T-helper 2 cell treated with Interferon-gamma antibody and Interleukin-4, amounts not matched to agents 5 μg/mL and 100 μg/mL, for 36 hours (primary cell): Measurements from ENCODE around the gene PITPNM1.
A peak's percentile ranks its signal among the peaks of the same experiment; 100 is the strongest.

ENCODE experiments used
- DNase-seq: peaks from one replicate; pipeline ENCODE4 v3.0.0; 2021; ENCODE audit warnings: low spot score
- H3K27ac Mint-ChIP-seq: one replicate; pipeline ENCODE4 v1.8.0; 2021; ENCODE audit warnings: mild to moderate bottlenecking, mixed read lengths
- H3K27me3 Mint-ChIP-seq: one replicate; pipeline ENCODE4 v1.8.0; 2021; ENCODE audit warnings: low read depth, mixed read lengths
- H3K36me3 Mint-ChIP-seq: one replicate; pipeline ENCODE4 v1.8.0; 2021; ENCODE audit warnings: low read depth, mixed read lengths
- H3K4me1 Mint-ChIP-seq: one replicate; pipeline ENCODE4 v1.8.0; 2021; ENCODE audit warnings: low read depth, mixed read lengths
- H3K4me3 Mint-ChIP-seq: one replicate; pipeline ENCODE4 v1.8.0; 2022; ENCODE audit warnings: mild to moderate bottlenecking, moderate library complexity, mixed read lengths
- H3K9me3 Mint-ChIP-seq: one replicate; pipeline ENCODE4 v1.8.0; 2021; ENCODE audit warnings: mixed read lengths

PITPNM1 gene

DNA sequence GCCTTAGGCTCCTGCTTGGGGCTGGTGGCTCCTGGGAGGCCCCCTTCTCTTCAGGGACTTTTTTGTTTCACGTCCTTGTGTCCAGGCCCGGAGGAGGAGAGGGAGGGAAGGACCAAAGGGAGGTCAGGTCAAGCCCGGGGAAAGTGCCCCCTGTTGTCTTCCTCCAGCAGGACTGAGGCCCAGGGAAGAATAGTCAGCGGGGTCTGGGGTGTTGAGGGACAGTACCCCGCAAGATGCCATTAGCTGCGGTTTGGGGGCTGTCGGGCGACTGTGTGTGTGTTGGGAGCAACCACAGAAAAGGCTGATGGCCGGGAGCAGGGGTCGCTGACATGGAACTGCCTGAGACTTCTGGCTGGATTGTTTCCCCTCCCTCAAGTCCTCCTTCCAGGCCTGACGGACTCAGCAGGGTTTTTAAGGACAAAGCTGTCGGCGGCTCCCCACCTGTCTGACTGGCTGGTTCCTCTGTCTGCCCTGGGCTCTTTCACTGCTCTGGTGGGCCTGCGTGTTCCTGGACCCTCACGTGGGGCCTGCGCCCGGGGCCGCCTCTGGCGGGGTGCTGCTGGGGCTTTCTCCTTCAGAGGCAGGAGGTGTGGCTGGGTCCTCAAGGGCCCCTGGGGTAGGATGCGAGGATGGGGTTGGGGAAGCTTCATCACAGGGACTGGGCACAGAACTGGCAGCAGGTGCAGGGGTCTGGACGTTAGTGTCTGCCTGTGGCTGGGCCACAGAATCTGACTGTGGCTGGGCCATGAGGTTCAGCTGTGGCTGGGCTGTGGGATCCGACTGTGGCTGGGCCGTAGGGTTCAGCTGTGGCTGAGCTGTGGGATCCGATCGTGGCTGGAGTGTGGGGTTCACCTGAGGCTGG, 54.1 kb downstream of the PITPNM1 start:
- Mint-ChIP-seq H3K4me3 (no peak overlapping the region), H3K4me1 (peaks cover 18% of the 10 kb centered on the region), H3K27ac (no peak overlapping the region), H3K36me3 (no peaks in the 10 kb centered on the region), H3K9me3 (no peaks in the 10 kb centered on the region), H3K27me3 (no peaks in the 10 kb centered on the region)
- no peak for DNase-seq

DNA sequence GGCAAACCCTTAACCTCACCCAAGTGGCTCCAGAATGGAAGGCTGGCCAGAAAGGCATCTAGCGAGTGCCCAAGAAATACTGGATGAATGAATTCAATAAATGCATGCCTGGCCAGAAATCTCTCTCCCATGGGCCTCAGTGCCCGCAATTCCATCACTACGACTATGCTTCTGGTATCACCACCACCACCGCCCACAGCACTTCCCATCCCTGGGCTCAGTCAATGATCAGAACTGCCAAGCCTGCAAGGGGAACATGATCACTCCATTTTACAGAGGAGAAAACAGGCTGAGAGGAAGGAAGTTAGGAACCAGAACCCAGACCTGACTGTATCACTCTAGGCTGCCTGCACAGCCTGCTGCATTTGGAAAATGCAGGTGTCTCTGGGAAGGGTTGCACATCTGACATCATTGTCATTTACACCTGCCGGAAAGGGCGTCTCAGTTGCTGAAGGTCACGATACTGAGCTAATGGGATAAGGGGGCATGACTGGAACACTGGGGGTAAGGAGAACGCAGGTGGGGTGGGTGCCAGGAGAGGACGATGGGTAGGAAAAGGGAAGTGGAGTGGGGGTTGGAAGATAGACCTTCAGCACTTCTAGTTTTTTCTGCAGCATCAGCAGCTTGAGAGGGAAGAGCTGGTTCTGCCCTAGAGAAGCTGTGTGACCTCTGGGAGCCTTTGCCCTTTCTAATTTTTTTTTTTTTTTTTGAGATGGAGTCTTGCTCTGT, 55.9 kb downstream of the PITPNM1 start:
- no peaks in the 10 kb centered on the region for H3K27me3 Mint-ChIP-seq

DNA sequence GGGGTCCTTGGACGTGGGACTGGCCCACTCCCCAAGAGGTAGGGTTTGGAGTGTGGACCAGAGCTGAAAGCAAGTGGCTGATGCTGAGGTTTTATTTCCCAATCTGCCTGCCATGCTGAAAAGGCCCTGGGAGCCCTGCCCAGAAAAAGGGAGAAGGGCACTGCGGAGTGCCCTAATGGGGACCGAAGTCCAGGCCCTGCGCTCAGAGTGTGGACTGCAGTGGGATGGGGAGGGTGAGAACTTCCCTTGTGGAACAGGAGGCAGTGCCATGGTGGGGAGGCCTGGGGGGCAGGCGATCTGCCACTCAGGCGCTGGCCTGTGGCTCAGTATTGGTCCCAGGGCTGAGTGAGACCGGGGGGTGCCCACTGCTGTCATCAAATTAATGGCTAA, 56.9 kb downstream of the PITPNM1 start:
- Mint-ChIP-seq H3K36me3 (no peaks in the 10 kb centered on the region), H3K4me3 (no peak overlapping the region), H3K27me3 (no peaks in the 10 kb centered on the region), H3K4me1 (peaks cover 37% of the 10 kb centered on the region), H3K9me3 (no peaks in the 10 kb centered on the region), H3K27ac (peak overlapping the region; percentile 45)
- no peak for DNase-seq

More for the DNA sequence above, 55.9 kb downstream of the PITPNM1 start:
- DNase-seq: no peak
- no peak overlapping the region for H3K4me3 Mint-ChIP-seq
- peaks cover 36% of the 10 kb centered on the region for H3K4me1 Mint-ChIP-seq
- no peaks in the 10 kb centered on the region for H3K9me3 Mint-ChIP-seq
- no peaks in the 10 kb centered on the region for H3K36me3 Mint-ChIP-seq
- H3K27ac Mint-ChIP-seq: peak overlapping the region; percentile 24

- peaks cover 4% of the 10 kb centered on the region for H3K36me3 Mint-ChIP-seq
Observed at GRCh38 chr11:67445515-67445914, 59.6 kb downstream of the PITPNM1 start.

GRCh38 chr11:67442504-67443404, 62.4 kb downstream of the PITPNM1 start:
- H3K4me3 Mint-ChIP-seq: peak overlapping the region; percentile 75
- no peaks in the 10 kb centered on the region for H3K27me3 Mint-ChIP-seq
- H3K36me3 Mint-ChIP-seq: peaks cover 18% of the 10 kb centered on the region
- no peaks in the 10 kb centered on the region for H3K9me3 Mint-ChIP-seq
- no peak for DNase-seq
- H3K27ac Mint-ChIP-seq: peak overlapping the region; percentile 84
- H3K4me1 Mint-ChIP-seq: peaks cover 54% of the 10 kb centered on the region

More at GRCh38 chr11:67445515-67445914, 59.6 kb downstream of the PITPNM1 start:
- no peak for DNase-seq
- Mint-ChIP-seq H3K9me3 (no peaks in the 10 kb centered on the region), H3K27me3 (no peaks in the 10 kb centered on the region), H3K4me3 (peak overlapping the region; percentile 78), H3K27ac (peak overlapping the region; percentile 91), H3K4me1 (peaks cover 47% of the 10 kb centered on the region)
